Esophagus squamous epithelium (tissue), 4 donors: ENCODE data around the gene BPNT1.

Experiments
- CTCF ChIP-seq, 6 experiments: fragments of 450-650 bp in 4 of 6; fragments of 200-600 bp in 2 of 6; sonication (generic) in 2 of 6; IDR thresholded peaks; one replicate each; pipeline ENCODE4 v1.5.1; 2016 to 2019; ENCODE audit warnings: antibody characterized with exemption in 6 of 6, mild to moderate bottlenecking in 4 of 6, moderate library complexity in 4 of 6
- POLR2A ChIP-seq, 4 donors: fragments of 450-650 bp; IDR thresholded peaks; one replicate each; pipeline ENCODE4 v1.6.1; 2017; ENCODE audit warnings: antibody characterized with exemption in 4 of 4, mild to moderate bottlenecking in 4 of 4, moderate library complexity in 3 of 4

- no peak for TF ChIP-seq CTCF (IDR thresholded peaks at IDR 0.05)
- TF ChIP-seq POLR2A (IDR thresholded peaks at IDR 0.05), result no peak
These were observed 28.7 kb downstream of the BPNT1 start for GRCh38 chr1:220060876-220061275.
